AG10803 (cell line): ENCODE measurements around the gene IMPG1.
"Not testable (repeated sequence)": the region's sequence is repeated elsewhere in the genome, so short reads cannot be mapped to it uniquely, and the experiment has no call there.

ENCODE experiments used
- DNase-seq: peaks from one replicate; pipeline ENCODE4 v3.0.0; 2010; ENCODE audit warnings: low read depth
- H3K4me3 ChIP-seq: 2 replicates; pipeline ENCODE4 v1.5.1; 2011; ENCODE audit warnings: mild to moderate bottlenecking, low read length, control low read depth
- CTCF ChIP-seq: conservative IDR thresholded peaks from 2 replicates; pipeline ENCODE4 v1.5.1; 2011; ENCODE audit warnings: mild to moderate bottlenecking, low read length, control low read depth, inconsistent platforms

Gene IMPG1

GRCh38 chr6:75931011-75931680, 141.3 kb downstream of the IMPG1 start:
- TF ChIP-seq CTCF = no peak
- peak; percentile 61 for DNase-seq
- no peak overlapping the region for H3K4me3 ChIP-seq

- no peak for DNase-seq
- no peak overlapping the region for H3K4me3 ChIP-seq
- TF ChIP-seq CTCF = no peak
These were observed 145.9 kb downstream of the IMPG1 start for GRCh38 chr6:75926293-75927168.

GRCh38 chr6:75922226-75922625, 150.2 kb downstream of the IMPG1 start:
- no peak for TF ChIP-seq CTCF
- no peak overlapping the region for H3K4me3 ChIP-seq
- DNase-seq = peak; percentile 13

- H3K4me3 ChIP-seq = no peak overlapping the region
- DNase-seq = no peak
- TF ChIP-seq CTCF = no peak
These were observed 159.4 kb downstream of the IMPG1 start for GRCh38 chr6:75913040-75913439.

GRCh38 chr6:75907444-75907843, 165.0 kb downstream of the IMPG1 start:
- H3K4me3 ChIP-seq = no peak overlapping the region

GRCh38 chr6:75906871-75907270, 165.6 kb downstream of the IMPG1 start:
- H3K4me3 ChIP-seq = no peak overlapping the region
- no peak for DNase-seq
- TF ChIP-seq CTCF = no peak

More at GRCh38 chr6:75907444-75907843, 165.0 kb downstream of the IMPG1 start:
- no peak for TF ChIP-seq CTCF
- no peak for DNase-seq

GRCh38 chr6:75905129-75905528, 167.3 kb downstream of the IMPG1 start:
- DNase-seq, H3K4me3 ChIP-seq: not testable (repeated sequence)

GRCh38 chr6:75900216-75900615, 172.2 kb downstream of the IMPG1 start:
- not testable (repeated sequence) for H3K4me3 ChIP-seq, DNase-seq
